NCI-H1105 (cell line): ENCODE data around the gene TUBB8.
"Not testable (repeated sequence)": the region's sequence is repeated elsewhere in the genome, so short reads cannot be mapped to it uniquely, and the experiment has no call there.

Source experiments
- DNase-seq: peaks from one replicate; lab custom pipeline; 2025; lab: John Stamatoyannopoulos, UW

TUBB8 gene

GRCh38 chr10:48996-49395 is at the start of gene TUBB8:
TSS of gene TUBB8 (minus strand) at chr10:49296. CDS start at chr10:49238, 58 bp downstream.
- DNase-seq: no peak

- no peak for DNase-seq
Observed at GRCh38 chr10:96466-96865, 47.4 kb upstream of the TUBB8 start.

- DNase-seq: no peak
Observed at GRCh38 chr10:95356-96115, 46.4 kb upstream of the TUBB8 start.

GRCh38 chr10:94613-95012 is 45.5 kb upstream of the TUBB8 start:
- DNase-seq: no peak

- no peak for DNase-seq
Observed at GRCh38 chr10:92846-93245, 43.8 kb upstream of the TUBB8 start.

GRCh38 chr10:92153-92552 is 43.1 kb upstream of the TUBB8 start:
- peak; percentile 2 for DNase-seq

GRCh38 chr10:91313-91712 is 42.2 kb upstream of the TUBB8 start:
- no peak for DNase-seq

- DNase-seq: no peak
Observed at GRCh38 chr10:90161-90560, 41.1 kb upstream of the TUBB8 start.

GRCh38 chr10:89248-89647 is 40.2 kb upstream of the TUBB8 start:
- DNase-seq: no peak

- DNase-seq: no peak
Observed at GRCh38 chr10:88253-88652, 39.2 kb upstream of the TUBB8 start.

GRCh38 chr10:87177-88080 is 38.3 kb upstream of the TUBB8 start:
- no peak for DNase-seq

GRCh38 chr10:86031-86430 is 36.9 kb upstream of the TUBB8 start:
- no peak for DNase-seq

GRCh38 chr10:85044-85443 is 35.9 kb upstream of the TUBB8 start:
- no peak for DNase-seq

- DNase-seq: no peak
Observed at GRCh38 chr10:83930-84530, 34.9 kb upstream of the TUBB8 start.

GRCh38 chr10:80477-81105 is 31.5 kb upstream of the TUBB8 start:
- DNase-seq: no peak

- DNase-seq: no peak
Observed at GRCh38 chr10:79532-80215, 30.6 kb upstream of the TUBB8 start.

- no peak for DNase-seq
Observed at GRCh38 chr10:78556-78955, 29.5 kb upstream of the TUBB8 start.

GRCh38 chr10:74266-74621 is 25.1 kb upstream of the TUBB8 start:
- DNase-seq: not testable (repeated sequence)

- not testable (repeated sequence) for DNase-seq
Observed at GRCh38 chr10:73543-74265, 24.6 kb upstream of the TUBB8 start.

GRCh38 chr10:68156-68555 is 19.1 kb upstream of the TUBB8 start:
- not testable (repeated sequence) for DNase-seq

- not testable (repeated sequence) for DNase-seq
Observed at GRCh38 chr10:49926-50325, 830 bp upstream of the TUBB8 start.
